Skeletal muscle satellite cell (primary cell): ENCODE measurements around the gene PRKAG2.

Source experiments
- H3K27me3 ChIP-seq: 2 replicates; pipeline ENCODE4 v1.7.0; 2013; ENCODE audit warnings: low read length; ENCODE audit not compliant: control insufficient read depth, insufficient read depth
- H3K36me3 ChIP-seq: 2 replicates; pipeline ENCODE4 v1.7.0; 2013; ENCODE audit warnings: mild to moderate bottlenecking, control low read depth, low read length; ENCODE audit not compliant: insufficient read depth
- H3K4me1 ChIP-seq: 2 replicates; pipeline ENCODE4 v1.7.0; 2013; ENCODE audit warnings: low read length; ENCODE audit not compliant: control insufficient read depth, insufficient read depth
- H3K4me2 ChIP-seq: 2 replicates; pipeline ENCODE4 v1.7.0; 2013; ENCODE audit warnings: mild to moderate bottlenecking, low read length
- H3K4me3 ChIP-seq: 2 replicates; pipeline ENCODE4 v1.7.0; 2013; ENCODE audit warnings: low read length
- H3K9ac ChIP-seq: 2 replicates; pipeline ENCODE4 v1.7.0; 2013; ENCODE audit warnings: mild to moderate bottlenecking, low read depth, low read length, moderate library complexity
- H3K9me3 ChIP-seq: replicated peaks from 2 replicates; pipeline ENCODE4 v1.7.0; 2013; ENCODE audit warnings: mild to moderate bottlenecking, control low read depth, low read length

Gene PRKAG2

GRCh38 chr7:151735186-151735850, 141.6 kb downstream of the PRKAG2 start:
- Histone ChIP-seq H3K4me2 (peak overlapping the region; percentile 77), H3K4me3 (peak overlapping the region; percentile 64), H3K9ac (peak overlapping the region; percentile 51)

GRCh38 chr7:151732834-151733592, 143.9 kb downstream of the PRKAG2 start:
- no peaks in the 10 kb centered on the region for H3K9me3 ChIP-seq
- H3K27me3 ChIP-seq: no peaks in the 10 kb centered on the region
- H3K36me3 ChIP-seq: no peaks in the 10 kb centered on the region
- H3K4me2 ChIP-seq: no peak overlapping the region
- H3K4me1 ChIP-seq: peaks cover 22% of the 10 kb centered on the region
- H3K9ac ChIP-seq: no peak overlapping the region
- H3K4me3 ChIP-seq: no peak overlapping the region

More at GRCh38 chr7:151735186-151735850, 141.6 kb downstream of the PRKAG2 start:
- H3K36me3 ChIP-seq: no peaks in the 10 kb centered on the region
- no peaks in the 10 kb centered on the region for H3K9me3 ChIP-seq
- H3K4me1 ChIP-seq: peaks cover 19% of the 10 kb centered on the region
- H3K27me3 ChIP-seq: no peaks in the 10 kb centered on the region

GRCh38 chr7:151732292-151732691, 144.6 kb downstream of the PRKAG2 start:
- Histone ChIP-seq H3K9ac (no peak overlapping the region), H3K4me1 (peaks cover 27% of the 10 kb centered on the region), H3K4me3 (no peak overlapping the region), H3K27me3 (no peaks in the 10 kb centered on the region), H3K9me3 (no peaks in the 10 kb centered on the region), H3K4me2 (no peak overlapping the region), H3K36me3 (no peaks in the 10 kb centered on the region)

GRCh38 chr7:151731022-151731441, 145.9 kb downstream of the PRKAG2 start:
- Histone ChIP-seq H3K4me3 (no peak overlapping the region), H3K36me3 (no peaks in the 10 kb centered on the region), H3K4me1 (peaks cover 24% of the 10 kb centered on the region), H3K27me3 (no peaks in the 10 kb centered on the region), H3K9ac (no peak overlapping the region), H3K4me2 (no peak overlapping the region), H3K9me3 (no peaks in the 10 kb centered on the region)

- H3K4me2 ChIP-seq: no peak overlapping the region
These were observed 146.3 kb downstream of the PRKAG2 start for GRCh38 chr7:151730591-151730990.

GRCh38 chr7:151729521-151729921, 147.4 kb downstream of the PRKAG2 start:
- no peaks in the 10 kb centered on the region for H3K27me3 ChIP-seq
- H3K9ac ChIP-seq: no peak overlapping the region
- no peaks in the 10 kb centered on the region for H3K36me3 ChIP-seq
- H3K9me3 ChIP-seq: no peaks in the 10 kb centered on the region
- H3K4me2 ChIP-seq: no peak overlapping the region
- no peak overlapping the region for H3K4me3 ChIP-seq
- H3K4me1 ChIP-seq: peaks cover 17% of the 10 kb centered on the region

More at GRCh38 chr7:151730591-151730990, 146.3 kb downstream of the PRKAG2 start:
- no peaks in the 10 kb centered on the region for H3K27me3 ChIP-seq
- peaks cover 20% of the 10 kb centered on the region for H3K4me1 ChIP-seq
- no peak overlapping the region for H3K4me3 ChIP-seq
- H3K36me3 ChIP-seq: no peaks in the 10 kb centered on the region
- no peaks in the 10 kb centered on the region for H3K9me3 ChIP-seq
- H3K9ac ChIP-seq: no peak overlapping the region

- H3K4me1 ChIP-seq: peaks cover 17% of the 10 kb centered on the region
- H3K9me3 ChIP-seq: no peaks in the 10 kb centered on the region
- no peaks in the 10 kb centered on the region for H3K27me3 ChIP-seq
- H3K36me3 ChIP-seq: no peaks in the 10 kb centered on the region
- H3K4me2 ChIP-seq: no peak overlapping the region
- no peak overlapping the region for H3K4me3 ChIP-seq
- no peak overlapping the region for H3K9ac ChIP-seq
These were observed 148.2 kb downstream of the PRKAG2 start for GRCh38 chr7:151728746-151729145.

- Histone ChIP-seq H3K4me3 (no peak overlapping the region), H3K36me3 (no peaks in the 10 kb centered on the region), H3K4me1 (peaks cover 17% of the 10 kb centered on the region), H3K9ac (no peak overlapping the region), H3K27me3 (no peaks in the 10 kb centered on the region), H3K9me3 (no peaks in the 10 kb centered on the region), H3K4me2 (no peak overlapping the region)
These were observed 148.6 kb downstream of the PRKAG2 start for GRCh38 chr7:151728286-151728660.

GRCh38 chr7:151727579-151728285, 149.2 kb downstream of the PRKAG2 start:
- H3K9me3 ChIP-seq: no peaks in the 10 kb centered on the region
- H3K4me1 ChIP-seq: peaks cover 17% of the 10 kb centered on the region
- peak overlapping the region; percentile 11 for H3K9ac ChIP-seq
- peak overlapping the region; percentile 55 for H3K4me2 ChIP-seq
- no peak overlapping the region for H3K4me3 ChIP-seq
- no peaks in the 10 kb centered on the region for H3K27me3 ChIP-seq
- no peaks in the 10 kb centered on the region for H3K36me3 ChIP-seq

GRCh38 chr7:151726652-151727578, 150.0 kb downstream of the PRKAG2 start:
- no peaks in the 10 kb centered on the region for H3K36me3 ChIP-seq
- H3K4me2 ChIP-seq: peak overlapping the region; percentile 48
- peak overlapping the region; percentile 11 for H3K9ac ChIP-seq
- H3K4me1 ChIP-seq: peaks cover 17% of the 10 kb centered on the region
- no peak overlapping the region for H3K4me3 ChIP-seq
- H3K27me3 ChIP-seq: peaks cover 5% of the 10 kb centered on the region
- no peaks in the 10 kb centered on the region for H3K9me3 ChIP-seq
